MM.1S (cell line): ENCODE measurements around the gene QARS1.

Experiments used
- DNase-seq: peaks from one replicate; pipeline ENCODE4 v3.0.0-alpha.2; 2015
- H2AFZ ChIP-seq: fragments of 300-600 bp; sonication (generic); 2 replicates; pipeline ENCODE4 v1.6.0; 2016; ENCODE audit warnings: antibody characterized with exemption, low read length
- H3F3A ChIP-seq: fragments of 300-600 bp; sonication (generic); 2 replicates; pipeline ENCODE4 v1.6.1; 2016; ENCODE audit warnings: mild to moderate bottlenecking, antibody characterized with exemption, low read length, moderate library complexity, mixed read lengths; ENCODE audit not compliant: insufficient read depth
- H3K27ac ChIP-seq: fragments of 300-600 bp; sonication (generic); 2 replicates; pipeline ENCODE4 v1.5.1; 2016; ENCODE audit warnings: mild to moderate bottlenecking, low read length
- H3K27me3 ChIP-seq: fragments of 300-600 bp; sonication (generic); replicated peaks from 2 replicates; pipeline ENCODE4 v1.6.0; 2016; ENCODE audit warnings: low read length; ENCODE audit not compliant: insufficient read depth
- H3K36me3 ChIP-seq: fragments of 300-600 bp; sonication (generic); replicated peaks from 2 replicates; pipeline ENCODE4 v1.6.1; 2016; ENCODE audit warnings: mild to moderate bottlenecking, low read length, mixed read lengths; ENCODE audit not compliant: insufficient read depth
- H3K4me1 ChIP-seq: fragments of 300-600 bp; sonication (generic); 2 replicates; pipeline ENCODE4 v1.6.1; 2016; ENCODE audit warnings: low read length, mixed read lengths
- H3K4me2 ChIP-seq: fragments of 300-600 bp; sonication (generic); 2 replicates; pipeline ENCODE4 v1.6.0; 2016; ENCODE audit warnings: low read depth, low read length
- H3K4me3 ChIP-seq: fragments of 300-600 bp; sonication (generic); 2 replicates; pipeline ENCODE4 v1.5.1; 2016; ENCODE audit warnings: low read length, mixed read lengths
- H3K79me2 ChIP-seq: fragments of 300-600 bp; sonication (generic); 2 replicates; pipeline ENCODE4 v1.6.1; 2016; ENCODE audit warnings: mixed run types, low read length, mixed read lengths
- H3K9ac ChIP-seq: fragments of 300-600 bp; sonication (generic); 2 replicates; pipeline ENCODE4 v1.6.1; 2016; ENCODE audit warnings: low read length, mixed read lengths
- H3K9me2 ChIP-seq: fragments of 300-600 bp; sonication (generic); replicated peaks from 2 replicates; pipeline ENCODE4 v1.6.1; 2016; ENCODE audit warnings: mild to moderate bottlenecking, low read length, mixed read lengths; ENCODE audit not compliant: insufficient read depth
- H3K9me3 ChIP-seq: fragments of 300-600 bp; sonication (generic); replicated peaks from 2 replicates; pipeline ENCODE4 v1.6.1; 2016; ENCODE audit warnings: mild to moderate bottlenecking, low read length, mixed read lengths; ENCODE audit not compliant: insufficient read depth
- H4K20me1 ChIP-seq: fragments of 300-600 bp; sonication (generic); 2 replicates; pipeline ENCODE4 v1.6.1; 2016; ENCODE audit warnings: mild to moderate bottlenecking, low read length, moderate library complexity, mixed read lengths; ENCODE audit not compliant: insufficient read depth
- EZH2 ChIP-seq: fragments of 300-600 bp; sonication (generic); optimal IDR thresholded peaks from 2 replicates; pipeline ENCODE3; 2017; ENCODE audit warnings: low read depth, mild to moderate bottlenecking, antibody characterized with exemption, low read length, mixed read lengths
- EZH2phosphoT487 ChIP-seq: fragments of 300-600 bp; sonication (generic); IDR thresholded peaks from 2 replicates; pipeline ENCODE4 v1.6.1; 2018; ENCODE audit warnings: antibody characterized with exemption, low read length
- TF ChIP-seq, protein P1 (sequence below): fragments of 300-600 bp; sonication (generic); IDR thresholded peaks from 2 replicates; pipeline ENCODE4 v1.5.1; 2016; ENCODE audit warnings: antibody characterized with exemption, low read length, mixed read lengths

Gene QARS1

GRCh38 chr3:49134471-49135265 lies 30.1 kb upstream of the QARS1 start:
- H3K9me3 ChIP-seq: no peaks in the 10 kb centered on the region
- no peaks in the 10 kb centered on the region for H3K4me1 ChIP-seq
- TF ChIP-seq, protein P1, sequence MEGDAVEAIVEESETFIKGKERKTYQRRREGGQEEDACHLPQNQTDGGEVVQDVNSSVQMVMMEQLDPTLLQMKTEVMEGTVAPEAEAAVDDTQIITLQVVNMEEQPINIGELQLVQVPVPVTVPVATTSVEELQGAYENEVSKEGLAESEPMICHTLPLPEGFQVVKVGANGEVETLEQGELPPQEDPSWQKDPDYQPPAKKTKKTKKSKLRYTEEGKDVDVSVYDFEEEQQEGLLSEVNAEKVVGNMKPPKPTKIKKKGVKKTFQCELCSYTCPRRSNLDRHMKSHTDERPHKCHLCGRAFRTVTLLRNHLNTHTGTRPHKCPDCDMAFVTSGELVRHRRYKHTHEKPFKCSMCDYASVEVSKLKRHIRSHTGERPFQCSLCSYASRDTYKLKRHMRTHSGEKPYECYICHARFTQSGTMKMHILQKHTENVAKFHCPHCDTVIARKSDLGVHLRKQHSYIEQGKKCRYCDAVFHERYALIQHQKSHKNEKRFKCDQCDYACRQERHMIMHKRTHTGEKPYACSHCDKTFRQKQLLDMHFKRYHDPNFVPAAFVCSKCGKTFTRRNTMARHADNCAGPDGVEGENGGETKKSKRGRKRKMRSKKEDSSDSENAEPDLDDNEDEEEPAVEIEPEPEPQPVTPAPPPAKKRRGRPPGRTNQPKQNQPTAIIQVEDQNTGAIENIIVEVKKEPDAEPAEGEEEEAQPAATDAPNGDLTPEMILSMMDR: no peak
- TF ChIP-seq EZH2 (no peak), EZH2phosphoT487 (no peak)
- H4K20me1 ChIP-seq: no peaks in the 10 kb centered on the region
- no peaks in the 10 kb centered on the region for H3F3A ChIP-seq
- no peaks in the 10 kb centered on the region for H3K79me2 ChIP-seq
- no peaks in the 10 kb centered on the region for H3K9me2 ChIP-seq
- H3K27me3 ChIP-seq: no peaks in the 10 kb centered on the region
- no peak overlapping the region for H2AFZ ChIP-seq
- H3K36me3 ChIP-seq: no peaks in the 10 kb centered on the region
- H3K9ac ChIP-seq: no peak overlapping the region
- no peak overlapping the region for H3K4me3 ChIP-seq
- no peak overlapping the region for H3K4me2 ChIP-seq
- no peak overlapping the region for H3K27ac ChIP-seq
- no peak for DNase-seq

DNA sequence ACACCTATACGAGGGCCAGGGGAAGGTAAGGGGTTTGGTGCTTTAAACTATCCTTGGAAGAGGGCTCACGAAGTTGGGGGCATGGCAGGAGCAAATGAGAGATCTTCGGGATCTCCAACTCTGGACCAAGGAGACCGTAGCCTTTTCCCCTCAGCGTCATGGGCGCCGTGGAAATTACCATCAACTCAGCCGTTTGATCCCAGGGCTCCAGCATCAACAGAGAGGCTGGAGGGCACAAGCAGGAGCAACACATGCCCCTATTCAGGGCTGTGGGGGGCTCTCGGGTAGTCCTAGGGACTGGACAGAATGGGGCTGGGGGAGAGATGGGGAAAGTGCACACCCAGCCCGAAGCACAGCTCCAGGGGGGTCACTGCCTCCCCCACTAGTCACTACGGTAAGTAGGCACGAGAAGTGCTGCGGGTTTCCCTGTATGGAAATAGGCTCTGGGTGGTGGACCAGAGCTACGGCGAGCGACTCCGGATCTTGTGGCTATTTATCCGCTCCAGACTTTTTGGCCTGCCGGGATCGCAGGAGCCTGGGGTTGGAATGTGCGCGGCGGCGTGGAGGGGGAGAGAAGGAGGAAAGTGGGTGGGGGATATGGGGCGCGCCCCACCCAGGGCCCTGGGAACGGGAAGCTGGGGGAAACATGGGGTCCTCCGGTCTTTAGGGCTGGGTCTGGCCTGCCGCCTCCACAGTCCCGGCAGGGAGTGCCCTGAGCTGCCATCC lies 28.8 kb upstream of the QARS1 start:
- no peaks in the 10 kb centered on the region for H3K36me3 ChIP-seq
- H3K79me2 ChIP-seq: no peaks in the 10 kb centered on the region
- H3K9me3 ChIP-seq: no peaks in the 10 kb centered on the region
- no peak overlapping the region for H3K9ac ChIP-seq
- no peaks in the 10 kb centered on the region for H3F3A ChIP-seq
- H3K27me3 ChIP-seq: no peaks in the 10 kb centered on the region
- no peak overlapping the region for H3K27ac ChIP-seq
- H3K4me3 ChIP-seq: no peak overlapping the region
- no peak for DNase-seq
- H3K9me2 ChIP-seq: no peaks in the 10 kb centered on the region
- no peaks in the 10 kb centered on the region for H3K4me1 ChIP-seq
- no peaks in the 10 kb centered on the region for H4K20me1 ChIP-seq
- H3K4me2 ChIP-seq: no peak overlapping the region
- TF ChIP-seq EZH2 (no peak), EZH2phosphoT487 (no peak)
- TF ChIP-seq, protein P1: no peak
- no peak overlapping the region for H2AFZ ChIP-seq

DNA sequence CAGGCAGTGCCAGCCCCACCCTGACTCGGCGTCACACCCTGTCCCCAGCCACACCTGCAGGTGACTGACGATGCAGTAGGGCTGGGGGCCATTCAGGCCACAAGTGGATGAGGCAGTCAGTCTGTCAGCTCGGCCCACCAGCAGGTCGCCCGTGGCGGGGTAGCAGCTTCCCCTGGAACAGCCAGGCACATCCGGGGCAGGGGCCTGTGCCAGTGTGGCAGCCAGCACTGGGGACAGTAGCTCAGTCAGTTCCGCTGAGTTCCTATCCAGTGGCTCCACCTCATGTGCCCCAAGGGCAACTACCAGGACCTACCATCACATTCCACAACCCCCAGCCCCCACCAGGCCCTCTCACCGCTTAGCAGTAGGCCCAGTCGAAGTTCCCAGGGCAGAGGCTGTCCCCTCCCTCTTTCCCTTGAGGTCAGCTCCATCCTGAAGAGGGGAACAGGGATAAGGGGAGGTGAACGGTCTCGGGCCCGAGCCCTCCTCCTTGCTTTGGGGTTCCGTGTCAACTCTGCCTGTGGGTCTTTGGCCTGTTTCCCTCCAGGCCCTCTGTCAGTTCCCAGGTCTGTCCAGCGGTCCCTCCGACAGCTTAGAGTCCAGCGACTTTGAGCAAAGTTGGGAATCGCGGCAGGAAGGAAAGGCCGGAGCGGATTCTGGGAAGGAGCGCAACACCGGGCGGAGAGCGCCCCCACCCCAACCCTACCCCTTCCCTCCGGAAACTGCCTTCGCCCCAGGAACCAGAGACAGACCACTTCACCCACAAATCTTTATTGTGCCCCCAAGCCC lies 28.1 kb upstream of the QARS1 start, which contains the start of gene LAMB2:
Gene LAMB2, minus strand, starts transcription at position 614 of the 789 bp plus-strand sequence. Its CDS starts 183 bp downstream, at position 431.
- no peaks in the 10 kb centered on the region for H3K9me2 ChIP-seq
- H3K36me3 ChIP-seq: no peaks in the 10 kb centered on the region
- H3K79me2 ChIP-seq: no peaks in the 10 kb centered on the region
- H3F3A ChIP-seq: no peaks in the 10 kb centered on the region
- no peak within 1 kb of the TSS for H3K27ac ChIP-seq
- H3K27me3 ChIP-seq: no peaks in the 10 kb centered on the region
- no peaks in the 10 kb centered on the region for H3K4me1 ChIP-seq
- H3K9ac ChIP-seq: no peak within 1 kb of the TSS
- no peak within 1 kb of the TSS for H3K4me3 ChIP-seq
- TF ChIP-seq EZH2 (no peak), EZH2phosphoT487 (no peak)
- TF ChIP-seq, protein P1: no peak
- no peak within 1 kb of the TSS for H2AFZ ChIP-seq
- no peaks in the 10 kb centered on the region for H3K9me3 ChIP-seq
- no peak for DNase-seq
- H4K20me1 ChIP-seq: no peaks in the 10 kb centered on the region
- no peak within 1 kb of the TSS for H3K4me2 ChIP-seq
